Left forelimb (tissue), 1 donor: Measurements from ENCODE around the gene TPMT.
"Not testable (repeated sequence)": the region's sequence is repeated elsewhere in the genome, so short reads cannot be mapped to it uniquely, and the experiment has no call there.

Source experiments
- DNase-seq: peaks from one replicate; pipeline ENCODE4 v3.0.0-alpha.2; 2018; ENCODE audit warnings: low spot score

The TPMT gene

GRCh38 chr6:18155864-18156421 lies 1.1 kb upstream of the TPMT start:
- DNase-seq = peak; percentile 69

- DNase-seq = peak; percentile 99
Observed at GRCh38 chr6:18155150-18155863, 430 bp upstream of the TPMT start, which contains the start of gene KDM1B. Gene KDM1B, plus strand, starts transcription at chr6:18155422. Its CDS starts 4,474 bp downstream, at chr6:18159896.

GRCh38 chr6:18153311-18153703 lies 1.6 kb downstream of the TPMT start:
- no peak for DNase-seq

- DNase-seq = no peak
Observed at GRCh38 chr6:18151801-18152200, 3.1 kb downstream of the TPMT start.

- DNase-seq = not testable (repeated sequence)
Observed at GRCh38 chr6:18151391-18151790, 3.5 kb downstream of the TPMT start.

GRCh38 chr6:18148304-18149025 lies 6.4 kb downstream of the TPMT start:
- DNase-seq = no peak

GRCh38 chr6:18147616-18148015 lies 7.3 kb downstream of the TPMT start:
- DNase-seq = no peak

GRCh38 chr6:18147160-18147559 lies 7.7 kb downstream of the TPMT start:
- DNase-seq = no peak

GRCh38 chr6:18142591-18142861 lies 12.4 kb downstream of the TPMT start:
- DNase-seq = no peak

- DNase-seq = no peak
Observed at GRCh38 chr6:18141805-18142590, 12.9 kb downstream of the TPMT start.

- DNase-seq = no peak
Observed at GRCh38 chr6:18139935-18140621, 14.8 kb downstream of the TPMT start.

GRCh38 chr6:18138906-18139305 lies 16.0 kb downstream of the TPMT start:
- DNase-seq = no peak

- no peak for DNase-seq
Observed at GRCh38 chr6:18136260-18136659, 18.6 kb downstream of the TPMT start.

- DNase-seq = no peak
Observed at GRCh38 chr6:18135171-18135570, 19.7 kb downstream of the TPMT start.

GRCh38 chr6:18132346-18132745 lies 22.5 kb downstream of the TPMT start:
- DNase-seq = no peak

GRCh38 chr6:18126121-18126520 lies 28.8 kb downstream of the TPMT start:
- DNase-seq = no peak

- DNase-seq = peak; percentile 89
Observed at GRCh38 chr6:18122128-18123093, 32.5 kb downstream of the TPMT start, which contains the start of gene NHLRC1. Gene NHLRC1, minus strand, starts transcription at chr6:18122677. Its CDS starts 71 bp downstream, at chr6:18122606.

GRCh38 chr6:18121580-18122127 lies 33.2 kb downstream of the TPMT start:
- no peak for DNase-seq

- DNase-seq = no peak
Observed at GRCh38 chr6:18119236-18119635, 35.6 kb downstream of the TPMT start.

GRCh38 chr6:18118330-18118729 lies 36.5 kb downstream of the TPMT start:
- no peak for DNase-seq
